A549 (cell line): Measurements from ENCODE around the gene RBM6. TPM values are rescaled to one million over a fixed set of nuclear protein-coding genes. Genes with fewer than 3 reads are reported as not detected.
"Not testable (repeated sequence)": the region's sequence is repeated elsewhere in the genome, so short reads cannot be mapped to it uniquely, and the experiment has no call there.

Experiments
- ATAC-seq, 2 experiments: fragments of 200-7000 bp in 1 of 2; fragments of >200 bp in 1 of 2; cut with Nextera tagmentation in 1 of 2; cut with Tn5 transposase in 1 of 2; 3 replicates each; pipeline versions ENCODE4 v1.8.0 to v1.9.1; 2018 to 2020; ENCODE audit warnings: mild to moderate bottlenecking in 1 of 2, moderate library complexity in 1 of 2
- CTCF ChIA-PET: fragments of 300-600 bp; sonication (Branson Sonifier 250); formaldehyde crosslinking; extraction: SDS; loops from one replicate; lab custom pipeline; 2021; ENCODE audit warnings: antibody characterized with exemption, inconsistent platforms; lab: Yijun Ruan, JAX
- POLR2A ChIA-PET: fragments of 350-600 bp; formaldehyde crosslinking; extraction: SDS; loops from one replicate; lab custom pipeline; 2021; ENCODE audit warnings: antibody characterized with exemption, inconsistent platforms; lab: Yijun Ruan, JAX
- DNase-seq, 2 experiments: peaks; one replicate each; pipeline versions ENCODE4 v3.0.0 to v3.0.0-alpha.2; 2011 to 2016; ENCODE audit warnings: low read depth in 1 of 2, low spot score in 1 of 2
- FAIRE-seq: peaks from 2 replicates; lab custom pipeline; 2011; peaks lifted over from hg19 to GRCh38; lab: Jason Lieb, UNC
- H3K27ac ChIP-seq, 2 experiments: fragments of >200 bp; sonication (Bioruptor Twin); formaldehyde crosslinking; 3 replicates each; pipeline ENCODE4 v1.5.1; 2016 to 2017
- H3K4me1 ChIP-seq: fragments of >200 bp; sonication (Bioruptor Twin); formaldehyde crosslinking; 3 replicates; pipeline ENCODE4 v1.6.1; 2016
- H3K4me2 ChIP-seq: fragments of >200 bp; sonication (Bioruptor Twin); formaldehyde crosslinking; 3 replicates; pipeline ENCODE4 v1.6.1; 2016
- H3K4me3 ChIP-seq: fragments of >200 bp; sonication (Bioruptor Twin); formaldehyde crosslinking; 3 replicates; pipeline ENCODE4 v1.5.1; 2016
- H3K9me3 ChIP-seq: fragments of >200 bp; sonication (Bioruptor Twin); formaldehyde crosslinking; 3 replicates; pipeline ENCODE4 v1.6.1; 2016
- CBX2 ChIP-seq: fragments of 200-600 bp; sonication (generic); IDR thresholded peaks from 2 replicates; pipeline ENCODE4 v1.6.1; 2016; ENCODE audit warnings: low read depth, mild to moderate bottlenecking, borderline replicate concordance
- CEBPB ChIP-seq, 2 experiments: fragments of >200 bp in 1 of 2; sonication (Bioruptor Twin) in 1 of 2; formaldehyde crosslinking in 1 of 2; IDR thresholded peaks; 2 replicates each; pipeline ENCODE4 v1.6.1; 2012 to 2016
- CHD2 ChIP-seq: fragments of 150-350 bp; IDR thresholded peaks from 2 replicates; pipeline ENCODE4 v1.6.1; 2014; ENCODE audit warnings: low read length; ENCODE audit not compliant: partially characterized antibody
- CTCF ChIP-seq: fragments of >200 bp; sonication (Bioruptor Twin); formaldehyde crosslinking; IDR thresholded peaks from 3 replicates; pipeline ENCODE4 v1.5.1; 2016
- EP300 ChIP-seq, 2 experiments: fragments of >200 bp; sonication (Bioruptor Twin); formaldehyde crosslinking; IDR thresholded peaks; 2 replicates in 1 of 2; 3 replicates in 1 of 2; pipeline ENCODE4 v1.6.1; 2016 to 2017
- FOSB ChIP-seq: fragments of 250-450 bp; sonication (Bioruptor Pico); IDR thresholded peaks from 2 replicates; pipeline ENCODE4 v1.5.0; 2020; ENCODE audit warnings: mild to moderate bottlenecking, moderate library complexity
- FOXS1 ChIP-seq: fragments of 250-450 bp; sonication (Bioruptor Pico); IDR thresholded peaks from 2 replicates; pipeline ENCODE4 v1.5.0; 2020; ENCODE audit warnings: mild to moderate bottlenecking, moderate library complexity
- GATA3 ChIP-seq: IDR thresholded peaks from 2 replicates; pipeline ENCODE4 v1.6.1; 2012; ENCODE audit warnings: borderline replicate concordance
- HDAC2 ChIP-seq: fragments of 200-600 bp; sonication (generic); IDR thresholded peaks from 2 replicates; pipeline ENCODE4 v1.6.1; 2016
- HES2 ChIP-seq: fragments of >200 bp; sonication (Bioruptor Twin); formaldehyde crosslinking; IDR thresholded peaks from 2 replicates; pipeline ENCODE4 v1.6.1; 2016
- HMGXB4 ChIP-seq: fragments of 250-450 bp; sonication (Bioruptor Pico); IDR thresholded peaks from 2 replicates; pipeline ENCODE4 v1.5.0; 2021; ENCODE audit warnings: mild to moderate bottlenecking, moderate library complexity, borderline replicate concordance
- HOXA7 ChIP-seq: fragments of 250-450 bp; sonication (Bioruptor Pico); IDR thresholded peaks from 2 replicates; pipeline ENCODE4 v1.5.0; 2020; ENCODE audit warnings: mild to moderate bottlenecking, moderate library complexity
- HOXB5 ChIP-seq: fragments of 250-450 bp; sonication (Bioruptor Pico); IDR thresholded peaks from 2 replicates; pipeline ENCODE4 v1.5.0; 2020; ENCODE audit warnings: mild to moderate bottlenecking, moderate library complexity
- JUN ChIP-seq, 2 experiments: fragments of >200 bp; sonication (Bioruptor Twin); formaldehyde crosslinking; IDR thresholded peaks; 2 replicates in 1 of 2; 3 replicates in 1 of 2; pipeline ENCODE4 v1.6.1; 2016 to 2017
- JUNB ChIP-seq: fragments of >200 bp; sonication (Bioruptor Twin); formaldehyde crosslinking; IDR thresholded peaks from 2 replicates; pipeline ENCODE4 v1.6.1; 2016
- KDM1A ChIP-seq: fragments of 200-600 bp; sonication (generic); IDR thresholded peaks from 2 replicates; pipeline ENCODE4 v1.6.1; 2016; ENCODE audit warnings: low read depth, mild to moderate bottlenecking
- MAX ChIP-seq: IDR thresholded peaks from 2 replicates; pipeline ENCODE4 v1.6.1; 2012
- MAZ ChIP-seq: fragments of 150-350 bp; IDR thresholded peaks from 2 replicates; pipeline ENCODE4 v1.6.1; 2014; ENCODE audit warnings: antibody characterized with exemption, low read depth, low read length, borderline replicate concordance
- MYC ChIP-seq: IDR thresholded peaks from 2 replicates; pipeline ENCODE4 v1.6.1; 2012; ENCODE audit warnings: mild to moderate bottlenecking, inconsistent platforms, low read length, improper control_type of control experiment, borderline replicate concordance
- NPAS2 ChIP-seq: fragments of 250-450 bp; sonication (Bioruptor Pico); IDR thresholded peaks from 2 replicates; pipeline ENCODE4 v1.8.0; 2022; ENCODE audit warnings: mild to moderate bottlenecking, moderate library complexity, borderline replicate concordance
- POLR2AphosphoS2 ChIP-seq: conservative IDR thresholded peaks from 2 replicates; pipeline ENCODE4 v1.6.1; 2012; ENCODE audit warnings: low read length, improper control_type of control experiment, inconsistent platforms
- RAD21 ChIP-seq, 2 experiments: fragments of >200 bp in 1 of 2; sonication (Bioruptor Twin) in 1 of 2; formaldehyde crosslinking in 1 of 2; IDR thresholded peaks in 1 of 2; conservative IDR thresholded peaks in 1 of 2; 2 replicates in 1 of 2; 3 replicates in 1 of 2; pipeline ENCODE4 v1.6.1; 2012 to 2018; ENCODE audit warnings: inconsistent platforms in 1 of 2
- SMC3 ChIP-seq: fragments of >200 bp; sonication (Bioruptor Twin); formaldehyde crosslinking; IDR thresholded peaks from 3 replicates; pipeline ENCODE4 v1.6.1; 2018; ENCODE audit warnings: inconsistent platforms
- USF2 ChIP-seq: fragments of 450-650 bp; IDR thresholded peaks from 2 replicates; pipeline ENCODE4 v1.6.1; 2014; ENCODE audit warnings: antibody characterized with exemption
- ZFP36 ChIP-seq: fragments of 450-650 bp; IDR thresholded peaks from 2 replicates; pipeline ENCODE4 v1.6.1; 2014; ENCODE audit warnings: borderline replicate concordance; ENCODE audit not compliant: partially characterized antibody
- WGBS: methylation state at CpG from one replicate; pipeline ENCODE4 v1.1.6; 2017; ENCODE audit errors: missing lambda C conversion rate; 5-methylcytosine and 5-hydroxymethylcytosine counted together
- polyA plus RNA-seq, 4 experiments: library from polyadenylated mRNA; depleted of rRNA in 3 of 4; stranded (reverse); fragments of >200 nt; fragmentation: RNase III in 1 of 4; extraction: RNeasy Plus Mini Kit Qiagen cat#74134 plus additional on column Dnase treatment in 1 of 4; gene quantifications; 2 replicates in 3 of 4; 3 replicates in 1 of 4; pipeline ENCODE4 v1.2.3, GENCODE V29; 2011 to 2017

RBM6 gene
- polyA plus RNA-seq, 2 of the 4 experiments (the other 2 are of a cell fraction): 40.4 to 44.2 TPM

GRCh38 chr3:50068134-50068533 lies 128.2 kb downstream of the RBM6 start:
- no peak overlapping the region for H3K4me2 ChIP-seq
- no peak for FAIRE-seq

GRCh38 chr3:50078091-50078490 lies 138.1 kb downstream of the RBM6 start:
- FAIRE-seq (no peak), DNase-seq (no peak), ATAC-seq (no peak)
- H3K9me3 ChIP-seq: no peaks in the 10 kb centered on the region
- no peak overlapping the region for H3K4me2 ChIP-seq
- WGBS: 100% methylated on average over 1 of the region's 1 CpG
- ChIA-PET POLR2A (no interaction called here), CTCF (no interaction called here)
- no peak overlapping the region for H3K27ac ChIP-seq
- no peaks in the 10 kb centered on the region for H3K4me1 ChIP-seq
- H3K4me3 ChIP-seq: no peak overlapping the region
- TF ChIP-seq HDAC2 (no peak), POLR2AphosphoS2 (no peak), CHD2 (no peak), HOXB5 (no peak)

More at GRCh38 chr3:50068134-50068533, 128.2 kb downstream of the RBM6 start:
- H3K9me3 ChIP-seq: no peaks in the 10 kb centered on the region
- CTCF ChIA-PET: interaction anchor here (1.1 to 1.6 kb wide), 2 partner anchors 11 to 232 kb away, joined by 3 to 6 read pairs; no protein-coding TSS in a partner anchor
- POLR2A ChIA-PET: no interaction called here
- TF ChIP-seq EP300 (IDR thresholded peaks at IDR 0.05) (no peak), FOSB (CRISPR knock-in tag) (no peak), JUNB (no peak), MYC (no peak), KDM1A (no peak)
- H3K4me1 ChIP-seq: no peaks in the 10 kb centered on the region
- no peak overlapping the region for H3K27ac ChIP-seq
- DNase-seq (no peak), ATAC-seq (no peak)
- H3K4me3 ChIP-seq: no peak overlapping the region
- WGBS: 65% methylated on average over 2 of the region's 2 CpGs

- Histone ChIP-seq H3K4me2 (no peak overlapping the region), H3K4me3 (no peak overlapping the region), H3K27ac (no peak overlapping the region), H3K4me1 (no peaks in the 10 kb centered on the region), H3K9me3 (no peaks in the 10 kb centered on the region)
- DNase-seq (no peak), FAIRE-seq (no peak), ATAC-seq (no peak)
- POLR2A ChIA-PET: no interaction called here
- WGBS: 80% methylated on average over 1 of the region's 1 CpG
- no peak for TF ChIP-seq USF2
- no peak for TF ChIP-seq MAZ
- TF ChIP-seq EP300 (IDR thresholded peaks at IDR 0.05): no peak
- TF ChIP-seq SMC3: no peak
- TF ChIP-seq POLR2AphosphoS2: no peak
- TF ChIP-seq NPAS2: no peak
- no peak for TF ChIP-seq JUNB
- no peak for TF ChIP-seq HES2
- no peak for TF ChIP-seq CEBPB (IDR thresholded peaks at IDR 0.05)
- no peak for TF ChIP-seq JUN (IDR thresholded peaks at IDR 0.05)
- no peak for TF ChIP-seq ZFP36
- TF ChIP-seq FOXS1 (CRISPR knock-in tag): no peak
- TF ChIP-seq HOXA7 (CRISPR knock-in tag): no peak
- TF ChIP-seq HMGXB4: no peak
- no peak for TF ChIP-seq RAD21 (conservative IDR thresholded peaks at IDR 0.05 in 1 of 2, IDR thresholded peaks at IDR 0.05 in 1 of 2)
- no peak for TF ChIP-seq CTCF
- TF ChIP-seq GATA3: no peak
- TF ChIP-seq CBX2: no peak
- TF ChIP-seq MAX: no peak
- CTCF ChIA-PET: interaction anchor here (1.0 kb wide), 1 partner anchor 12 kb away, joined by 3 read pairs; no protein-coding TSS in a partner anchor
These were observed 138.7 kb downstream of the RBM6 start for GRCh38 chr3:50078622-50079021.

- H3K27ac ChIP-seq, CTCF ChIA-PET, H3K4me1 ChIP-seq, FAIRE-seq, ATAC-seq, H3K9me3 ChIP-seq, POLR2A ChIA-PET, DNase-seq, H3K4me2 ChIP-seq, H3K4me3 ChIP-seq: not testable (repeated sequence)
- WGBS: no CpG with 5 or more reads among the region's 33 CpGs
These were observed 145.0 kb downstream of the RBM6 start for GRCh38 chr3:50084951-50085350.
